ENCODE measurements around the gene MRGPRX4. TPM values are rescaled to one million over a fixed set of nuclear protein-coding genes. Genes with fewer than 3 reads are reported as not detected.

Gene MRGPRX4
- total and polyA plus RNA-seq, 8 donors: not detected

DNA sequence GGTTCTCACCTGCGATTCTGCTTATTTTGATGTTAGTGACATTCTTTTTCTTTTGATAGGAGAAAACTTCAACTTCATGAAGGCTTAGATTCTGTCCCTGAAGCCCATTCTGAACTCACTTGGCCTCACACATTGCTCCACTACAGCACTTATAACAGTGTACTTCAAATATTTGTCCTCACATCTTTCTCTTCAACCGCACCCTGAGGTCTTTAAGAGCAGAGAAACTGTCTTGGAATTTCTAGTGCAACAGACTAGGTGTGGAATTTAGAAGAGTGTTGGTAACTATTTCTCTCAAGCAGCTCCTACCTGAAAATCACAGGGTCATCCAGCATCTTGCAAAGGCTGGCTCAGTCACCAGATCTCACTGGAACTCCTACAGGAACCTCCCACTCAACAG is 32.5 kb upstream of the MRGPRX4 start:
- H3K27ac ChIP-seq: no peak overlapping the region
- no peak for DNase-seq
- H3K27me3 ChIP-seq: no peaks in the 10 kb centered on the region
- H3K4me1 ChIP-seq: no peaks in the 10 kb centered on the region
- H3K36me3 ChIP-seq: no peaks in the 10 kb centered on the region
- intact Hi-C loops (cut with DNase I): no loop called here
- no peak overlapping the region for H3K4me3 ChIP-seq
- 88 to 92% methylated on average over 2 of the region's 2 CpGs for WGBS, 2 donors
- no peak for FAIRE-seq
- TF ChIP-seq, protein P1, sequence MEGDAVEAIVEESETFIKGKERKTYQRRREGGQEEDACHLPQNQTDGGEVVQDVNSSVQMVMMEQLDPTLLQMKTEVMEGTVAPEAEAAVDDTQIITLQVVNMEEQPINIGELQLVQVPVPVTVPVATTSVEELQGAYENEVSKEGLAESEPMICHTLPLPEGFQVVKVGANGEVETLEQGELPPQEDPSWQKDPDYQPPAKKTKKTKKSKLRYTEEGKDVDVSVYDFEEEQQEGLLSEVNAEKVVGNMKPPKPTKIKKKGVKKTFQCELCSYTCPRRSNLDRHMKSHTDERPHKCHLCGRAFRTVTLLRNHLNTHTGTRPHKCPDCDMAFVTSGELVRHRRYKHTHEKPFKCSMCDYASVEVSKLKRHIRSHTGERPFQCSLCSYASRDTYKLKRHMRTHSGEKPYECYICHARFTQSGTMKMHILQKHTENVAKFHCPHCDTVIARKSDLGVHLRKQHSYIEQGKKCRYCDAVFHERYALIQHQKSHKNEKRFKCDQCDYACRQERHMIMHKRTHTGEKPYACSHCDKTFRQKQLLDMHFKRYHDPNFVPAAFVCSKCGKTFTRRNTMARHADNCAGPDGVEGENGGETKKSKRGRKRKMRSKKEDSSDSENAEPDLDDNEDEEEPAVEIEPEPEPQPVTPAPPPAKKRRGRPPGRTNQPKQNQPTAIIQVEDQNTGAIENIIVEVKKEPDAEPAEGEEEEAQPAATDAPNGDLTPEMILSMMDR (IDR thresholded peaks at IDR 0.05): no peak
- no peaks in the 10 kb centered on the region for H3K9me3 ChIP-seq
- no peak for ATAC-seq

DNA sequence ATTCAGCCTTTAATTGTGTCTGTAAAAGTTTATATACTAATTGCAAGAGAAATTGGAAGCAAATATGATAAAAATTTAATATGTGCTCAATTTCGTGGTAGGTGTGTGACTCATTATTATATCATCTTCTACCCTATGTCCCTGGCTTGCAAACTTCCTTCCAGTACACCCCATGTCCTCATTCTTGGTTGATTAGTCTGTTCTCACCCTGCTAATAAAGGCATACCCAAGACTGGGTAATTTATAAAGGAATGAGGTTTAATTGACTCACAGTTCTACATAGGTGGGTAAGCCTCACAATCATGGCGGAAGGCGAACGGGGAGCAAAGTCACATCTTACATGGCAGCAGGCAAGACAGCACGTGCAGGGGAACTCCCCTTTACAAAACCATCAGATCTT is 28.4 kb upstream of the MRGPRX4 start:
- no peaks in the 10 kb centered on the region for H3K9me3 ChIP-seq
- peaks cover 0 to 4% (median 0%) of the 10 kb centered on the region in 4 donors for H3K27me3 ChIP-seq
- H3K4me1 ChIP-seq: no peaks in the 10 kb centered on the region
- no peak overlapping the region for H3K27ac ChIP-seq
- H3K4me3 ChIP-seq: no peak overlapping the region
- ATAC-seq: no peak
- TF ChIP-seq, protein P1 (IDR thresholded peaks at IDR 0.05): no peak
- DNase-seq: no peak
- H3K36me3 ChIP-seq: no peaks in the 10 kb centered on the region
- intact Hi-C loops (cut with DNase I): no loop called here
- 63 to 69% methylated on average over 5 of the region's 5 CpGs for WGBS, 2 donors
- no peak for FAIRE-seq

DNA sequence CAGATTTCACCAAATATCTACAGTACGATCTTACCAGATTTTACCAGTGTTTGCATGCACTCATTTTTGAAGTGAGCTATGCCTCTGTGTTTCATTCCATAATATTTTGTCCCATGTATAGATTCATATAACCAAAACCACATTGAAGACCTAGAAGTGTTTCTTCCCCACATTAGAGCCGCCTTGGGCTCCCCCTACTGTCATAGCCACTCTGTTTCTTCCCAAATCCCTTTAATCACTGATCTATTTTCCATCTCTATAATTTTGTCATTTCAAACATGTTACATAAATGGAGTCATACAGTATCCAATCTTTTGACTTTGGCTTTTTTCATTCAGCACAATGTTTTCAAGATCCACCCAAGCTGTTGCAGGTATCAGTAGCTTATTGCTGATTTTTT is 27.6 kb upstream of the MRGPRX4 start:
- H3K27me3 ChIP-seq: peaks cover 0 to 4% (median 0%) of the 10 kb centered on the region in 4 donors
- no peak overlapping the region for H3K4me3 ChIP-seq
- no peak for FAIRE-seq
- WGBS, 2 donors: 53 to 57% methylated on average over 2 of the region's 2 CpGs
- TF ChIP-seq, protein P1 (IDR thresholded peaks at IDR 0.05): no peak
- intact Hi-C loops (cut with DNase I): no loop called here
- DNase-seq: no peak
- ATAC-seq: no peak
- no peaks in the 10 kb centered on the region for H3K9me3 ChIP-seq
- H3K36me3 ChIP-seq: no peaks in the 10 kb centered on the region
- H3K27ac ChIP-seq: no peak overlapping the region
- no peaks in the 10 kb centered on the region for H3K4me1 ChIP-seq

DNA sequence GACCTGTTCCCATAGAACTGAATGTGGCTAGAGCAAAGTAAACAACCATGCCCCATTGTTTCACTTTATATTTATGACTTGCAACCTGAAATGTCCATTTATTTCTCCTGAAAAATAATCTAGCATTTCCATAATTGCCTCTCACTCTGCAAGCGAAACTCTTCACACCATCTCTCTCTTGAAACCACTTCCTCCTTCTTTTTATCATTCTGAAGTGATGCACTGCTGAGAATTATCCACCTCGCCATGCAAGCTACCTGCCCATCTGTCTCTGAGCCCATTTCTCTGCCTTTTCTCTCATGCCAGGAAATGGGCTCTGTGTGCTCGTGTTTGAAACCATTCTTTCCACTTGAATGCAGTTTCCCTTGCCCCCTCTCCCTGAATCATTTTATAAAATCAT is 26.8 kb upstream of the MRGPRX4 start:
- ATAC-seq: no peak
- TF ChIP-seq, protein P1 (IDR thresholded peaks at IDR 0.05): no peak

DNA sequence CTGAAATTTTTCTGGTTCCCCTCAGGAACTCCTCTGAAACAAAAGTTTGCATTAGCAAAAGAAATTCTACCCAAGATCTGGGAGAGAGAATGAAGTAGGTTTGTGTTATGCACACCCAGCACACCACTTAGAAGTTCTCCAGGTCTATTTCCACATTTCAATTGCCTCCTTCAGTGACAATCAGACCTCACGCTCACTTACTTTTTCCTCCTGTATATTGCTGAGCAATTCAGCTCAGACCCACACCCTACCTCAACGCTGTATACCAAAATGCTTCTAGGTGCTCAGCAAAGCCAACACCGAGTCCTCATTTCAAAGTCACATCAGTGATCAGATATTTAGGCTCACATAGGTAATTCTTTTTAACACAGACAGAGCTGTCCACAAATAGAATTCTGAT is 21.1 kb upstream of the MRGPRX4 start:
- peaks cover 0 to 4% (median 0%) of the 10 kb centered on the region in 4 donors for H3K27me3 ChIP-seq
- H3K27ac ChIP-seq: no peak overlapping the region
- TF ChIP-seq, protein P1 (IDR thresholded peaks at IDR 0.05): no peak
- DNase-seq (no peak), FAIRE-seq (no peak), ATAC-seq (no peak)
- intact Hi-C loops (cut with DNase I): no loop called here
- H3K4me3 ChIP-seq: no peak overlapping the region
- no peaks in the 10 kb centered on the region for H3K9me3 ChIP-seq
- no peaks in the 10 kb centered on the region for H3K36me3 ChIP-seq
- 77 to 82% methylated on average over 3 of the region's 3 CpGs for WGBS, 2 donors
- no peaks in the 10 kb centered on the region for H3K4me1 ChIP-seq

More for the DNA sequence above, 26.8 kb upstream of the MRGPRX4 start:
- no peak for DNase-seq
- no peak for FAIRE-seq
- Histone ChIP-seq H3K27me3 (peaks cover 0 to 4% (median 0%) of the 10 kb centered on the region in 4 donors), H3K4me1 (no peaks in the 10 kb centered on the region), H3K36me3 (no peaks in the 10 kb centered on the region), H3K4me3 (no peak overlapping the region), H3K9me3 (no peaks in the 10 kb centered on the region), H3K27ac (no peak overlapping the region)
- intact Hi-C loops (cut with DNase I): no loop called here
- 42 to 49% methylated on average over 3 of the region's 3 CpGs for WGBS, 2 donors
